Measurements from ENCODE around the gene SYNCRIP.

- no peak for TF ChIP-seq POLR2A (IDR thresholded peaks at IDR 0.05; ENCODE audit: low read length)
- no peak for TF ChIP-seq GATA1 (IDR thresholded peaks at IDR 0.05; ENCODE audit: low read depth, low read length)
These were observed 67.6 kb downstream of the SYNCRIP start for GRCh38 chr6:85574932-85575598.
